HL-60 (cell line): ENCODE data around the gene DTYMK.

ENCODE experiments used
- DNase-seq, 2 experiments: peaks; one replicate each; pipeline ENCODE4 v3.0.0-alpha.2; 2010 to 2020; ENCODE audit warnings: low read depth in 1 of 2, low spot score in 1 of 2
- H3K27ac ChIP-seq: fragments of 250-450 bp; sonication (Bioruptor Pico); replicated peaks from 2 replicates; pipeline ENCODE4 v1.5.1; 2020; ENCODE audit warnings: mild to moderate bottlenecking, moderate library complexity
- H3K27me3 ChIP-seq: fragments of 250-450 bp; sonication (Bioruptor Pico); 2 replicates; pipeline ENCODE4 v1.5.1; 2021; ENCODE audit warnings: mild to moderate bottlenecking, moderate library complexity; ENCODE audit not compliant: insufficient read depth, poor library complexity, severe bottlenecking
- H3K4me3 ChIP-seq: replicated peaks from 2 replicates; pipeline ENCODE4 v1.5.1; 2011; ENCODE audit warnings: mild to moderate bottlenecking, control low read depth, low read length; ENCODE audit not compliant: insufficient read depth
- CTCF ChIP-seq: IDR thresholded peaks from one replicate; pipeline ENCODE4 v1.5.1; 2011; ENCODE audit warnings: low read length, control low read depth, inconsistent platforms; ENCODE audit not compliant: insufficient read depth
- GABPA ChIP-seq: IDR thresholded peaks from 2 replicates; pipeline ENCODE4 v1.6.1; 2012; ENCODE audit warnings: low read depth
- POLR2AphosphoS5 ChIP-seq: IDR thresholded peaks from 2 replicates; pipeline ENCODE4 v1.6.1; 2012; ENCODE audit warnings: low read depth
- SPI1 ChIP-seq: IDR thresholded peaks from 2 replicates; pipeline ENCODE4 v1.6.1; 2012; ENCODE audit warnings: low read depth, mild to moderate bottlenecking, borderline replicate concordance
- long read RNA-seq: library from polyadenylated mRNA; unstranded; transcript quantifications from one replicate; pipeline ENCODE4 v2.0.0, GENCODE V29; 2020
- TF ChIP-seq, protein P1 (sequence below): IDR thresholded peaks from 2 replicates; pipeline ENCODE4 v1.6.1; 2012; ENCODE audit warnings: low read depth; ENCODE audit not compliant: insufficient replicate concordance

Gene DTYMK, protein sequence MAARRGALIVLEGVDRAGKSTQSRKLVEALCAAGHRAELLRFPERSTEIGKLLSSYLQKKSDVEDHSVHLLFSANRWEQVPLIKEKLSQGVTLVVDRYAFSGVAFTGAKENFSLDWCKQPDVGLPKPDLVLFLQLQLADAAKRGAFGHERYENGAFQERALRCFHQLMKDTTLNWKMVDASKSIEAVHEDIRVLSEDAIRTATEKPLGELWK
- long read RNA-seq, transcript DTYMK-201 (5 exons, 1,232 nt): major isoform, 66 of 133 reads
- long read RNA-seq, transcript DTYMK-202 (4 exons, 1,089 nt): minor isoform, 26 of 133 reads
- long read RNA-seq, partial matches to known transcripts: 2 of 133 reads
- long read RNA-seq, other reads (novel, unspliced or antisense): 35 of 133 reads

GRCh38 chr2:241686650-241687425 is at the start of gene DTYMK:
TSS of gene DTYMK (minus strand) at chr2:241686815. CDS start at chr2:241686783, 32 bp downstream.
- DNase-seq: peak; percentile 81 to 95
- peak within 1 kb of the TSS; percentile 90 for H3K4me3 ChIP-seq
- TF ChIP-seq GABPA: no peak
- TF ChIP-seq POLR2AphosphoS5: peak; percentile 83
- TF ChIP-seq, protein P1, sequence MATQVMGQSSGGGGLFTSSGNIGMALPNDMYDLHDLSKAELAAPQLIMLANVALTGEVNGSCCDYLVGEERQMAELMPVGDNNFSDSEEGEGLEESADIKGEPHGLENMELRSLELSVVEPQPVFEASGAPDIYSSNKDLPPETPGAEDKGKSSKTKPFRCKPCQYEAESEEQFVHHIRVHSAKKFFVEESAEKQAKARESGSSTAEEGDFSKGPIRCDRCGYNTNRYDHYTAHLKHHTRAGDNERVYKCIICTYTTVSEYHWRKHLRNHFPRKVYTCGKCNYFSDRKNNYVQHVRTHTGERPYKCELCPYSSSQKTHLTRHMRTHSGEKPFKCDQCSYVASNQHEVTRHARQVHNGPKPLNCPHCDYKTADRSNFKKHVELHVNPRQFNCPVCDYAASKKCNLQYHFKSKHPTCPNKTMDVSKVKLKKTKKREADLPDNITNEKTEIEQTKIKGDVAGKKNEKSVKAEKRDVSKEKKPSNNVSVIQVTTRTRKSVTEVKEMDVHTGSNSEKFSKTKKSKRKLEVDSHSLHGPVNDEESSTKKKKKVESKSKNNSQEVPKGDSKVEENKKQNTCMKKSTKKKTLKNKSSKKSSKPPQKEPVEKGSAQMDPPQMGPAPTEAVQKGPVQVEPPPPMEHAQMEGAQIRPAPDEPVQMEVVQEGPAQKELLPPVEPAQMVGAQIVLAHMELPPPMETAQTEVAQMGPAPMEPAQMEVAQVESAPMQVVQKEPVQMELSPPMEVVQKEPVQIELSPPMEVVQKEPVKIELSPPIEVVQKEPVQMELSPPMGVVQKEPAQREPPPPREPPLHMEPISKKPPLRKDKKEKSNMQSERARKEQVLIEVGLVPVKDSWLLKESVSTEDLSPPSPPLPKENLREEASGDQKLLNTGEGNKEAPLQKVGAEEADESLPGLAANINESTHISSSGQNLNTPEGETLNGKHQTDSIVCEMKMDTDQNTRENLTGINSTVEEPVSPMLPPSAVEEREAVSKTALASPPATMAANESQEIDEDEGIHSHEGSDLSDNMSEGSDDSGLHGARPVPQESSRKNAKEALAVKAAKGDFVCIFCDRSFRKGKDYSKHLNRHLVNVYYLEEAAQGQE: no peak
- no peak for TF ChIP-seq CTCF
- H3K27ac ChIP-seq: peak within 1 kb of the TSS; percentile 93
- no peaks in the 10 kb centered on the region for H3K27me3 ChIP-seq

DNA sequence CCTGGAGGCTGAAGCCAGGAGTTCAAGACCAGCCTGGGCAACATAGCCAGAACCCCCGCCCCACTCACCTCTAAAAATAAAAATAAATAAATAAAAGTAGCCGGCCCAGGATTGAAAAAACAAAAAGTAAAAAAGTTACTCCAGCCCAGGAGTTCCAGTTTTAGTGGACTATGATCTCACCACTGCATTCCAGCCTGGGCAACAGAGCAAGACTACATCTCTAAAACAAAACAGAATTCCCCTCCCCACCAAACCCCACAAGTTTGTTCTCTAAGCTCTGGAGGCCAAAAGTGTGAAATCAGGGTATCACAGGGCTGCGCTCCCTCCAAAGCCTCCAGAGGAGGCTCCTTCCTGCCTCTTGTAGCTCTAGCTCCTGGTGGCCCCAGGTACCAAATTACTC is 49.5 kb upstream of the DTYMK start:
- no peak overlapping the region for H3K4me3 ChIP-seq
- no peaks in the 10 kb centered on the region for H3K27me3 ChIP-seq
- no peak overlapping the region for H3K27ac ChIP-seq
- no peak for DNase-seq
- no peak for TF ChIP-seq POLR2AphosphoS5
- TF ChIP-seq GABPA: no peak
- TF ChIP-seq SPI1: no peak
- no peak for TF ChIP-seq CTCF
- TF ChIP-seq, protein P1: no peak

DNA sequence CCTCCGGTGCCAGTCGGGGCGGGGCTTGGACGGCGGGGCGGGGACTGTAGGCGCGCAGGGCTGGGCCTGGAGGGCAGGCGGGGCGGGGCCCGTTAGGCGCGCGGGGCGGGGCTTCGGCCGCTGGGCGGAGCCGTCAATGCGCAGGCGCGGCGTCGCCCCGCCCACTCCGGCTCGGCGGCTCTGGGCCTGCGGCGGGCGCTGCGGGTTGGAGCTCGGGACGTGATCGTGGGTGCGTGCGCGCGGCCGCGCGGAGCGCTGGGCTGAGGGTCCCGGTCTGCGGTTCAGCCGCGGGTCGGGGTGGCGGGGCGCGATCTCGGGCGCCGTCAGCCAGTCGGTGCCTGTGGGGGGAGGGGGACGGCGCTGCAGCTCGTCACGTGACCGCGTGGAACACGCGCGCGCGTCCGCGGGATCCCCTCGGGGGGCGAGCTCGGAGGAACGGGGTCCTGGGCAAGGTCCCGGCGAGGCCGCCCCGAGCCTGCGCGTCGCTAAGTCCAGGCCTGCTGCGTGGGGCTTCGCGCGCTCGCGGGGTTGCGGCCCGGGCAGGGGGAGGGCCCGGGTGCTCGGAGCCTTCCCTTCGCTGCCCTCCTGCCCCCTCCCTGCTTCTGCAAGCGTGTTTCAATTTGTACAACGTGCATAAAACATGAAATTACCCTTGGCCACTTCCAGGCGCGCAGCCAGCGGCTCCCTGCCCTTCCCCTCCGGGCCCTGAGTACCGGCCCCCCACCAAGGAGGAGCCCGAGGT is 48.0 kb upstream of the DTYMK start, which contains the start of gene D2HGDH:
TSS of gene D2HGDH (plus strand) at position 164 of the 742 bp plus-strand sequence. CDS start 595 bp downstream, outside the sequence.
- peak; percentile 85 to 90 for DNase-seq
- no peaks in the 10 kb centered on the region for H3K27me3 ChIP-seq
- peak within 1 kb of the TSS; percentile 81 for H3K27ac ChIP-seq
- H3K4me3 ChIP-seq: peak within 1 kb of the TSS; percentile 81
- no peak for TF ChIP-seq SPI1
- peak; percentile 54 for TF ChIP-seq POLR2AphosphoS5

GRCh38 chr2:241734208-241734466 is 47.5 kb upstream of the DTYMK start:
- peak overlapping the region; percentile 42 for H3K4me3 ChIP-seq
- peak overlapping the region; percentile 45 for H3K27ac ChIP-seq
- no peak for DNase-seq
- no peaks in the 10 kb centered on the region for H3K27me3 ChIP-seq
- TF ChIP-seq, protein P1: no peak
- no peak for TF ChIP-seq SPI1
- no peak for TF ChIP-seq CTCF
- TF ChIP-seq POLR2AphosphoS5: no peak
- no peak for TF ChIP-seq GABPA
